ENCODE data around the gene TM9SF1.

GRCh38 chr14:24238527-24239037 is 43.3 kb upstream of the TM9SF1 start:
- TF ChIP-seq GATA3 (IDR thresholded peaks at IDR 0.05; ENCODE audit: low read depth, low read length) (no peak), GATA2 (IDR thresholded peaks at IDR 0.05; ENCODE audit: low read depth, low read length) (no peak)
